Transverse colon (tissue), 4 donors: ENCODE measurements around the gene SMIM20. TPM values are rescaled to one million over a fixed set of nuclear protein-coding genes. Genes with fewer than 3 reads are reported as not detected.

Source experiments
- DNase-seq: peaks from one replicate; pipeline ENCODE4 v3.0.0-alpha.2; 2019
- H3K27ac ChIP-seq, 4 donors: fragments of 200-600 bp; sonication (generic); 2 replicates each; pipeline ENCODE4 v1.5.1; 2016 to 2018; ENCODE audit warnings: inconsistent platforms in 4 of 4
- H3K27me3 ChIP-seq: fragments of 200-600 bp; sonication (generic); 2 replicates; pipeline ENCODE4 v1.5.1; 2017; ENCODE audit warnings: inconsistent platforms
- H3K36me3 ChIP-seq, 4 donors: fragments of 200-600 bp; sonication (generic); 2 replicates each; pipeline ENCODE4 v1.5.1; 2017 to 2019; ENCODE audit warnings: inconsistent platforms in 4 of 4
- H3K4me1 ChIP-seq, 4 donors: fragments of 200-600 bp; sonication (generic); 2 replicates each; pipeline ENCODE4 v1.5.1; 2017 to 2020; ENCODE audit warnings: inconsistent platforms in 4 of 4
- H3K4me3 ChIP-seq, 4 donors: fragments of 200-600 bp; sonication (generic); 1 replicate in 1 of 4; 2 replicates in 3 of 4; pipeline versions ENCODE4 v1.5.1 to v1.6.1; 2017 to 2019; ENCODE audit warnings: inconsistent platforms in 4 of 4
- H3K9me3 ChIP-seq, 2 donors: fragments of 200-600 bp; sonication (generic); 2 replicates each; pipeline ENCODE4 v1.5.1; 2017 to 2019; ENCODE audit warnings: inconsistent platforms in 2 of 2
- EP300 ChIP-seq: sonication (generic); formaldehyde crosslinking; IDR thresholded peaks from one replicate; pipeline ENCODE4 v1.6.1; 2017; ENCODE audit warnings: antibody characterized with exemption, low read depth
- POLR2A ChIP-seq: fragments of 450-650 bp; IDR thresholded peaks from one replicate; pipeline ENCODE4 v1.6.1; 2016; ENCODE audit warnings: antibody characterized with exemption, mild to moderate bottlenecking, moderate library complexity
- POLR2AphosphoS5 ChIP-seq, 3 donors: sonication (generic); formaldehyde crosslinking; IDR thresholded peaks; one replicate each; pipeline ENCODE4 v1.6.1; 2016; ENCODE audit warnings: antibody characterized with exemption in 3 of 3
- WGBS, 2 donors: methylation state at CpG; one replicate each; pipeline ENCODE4 v1.1.5; 2018; ENCODE audit warnings: low coverage in 1 of 2; 5-methylcytosine and 5-hydroxymethylcytosine counted together
- in situ Hi-C, 4 donors: fragments of 200-750 bp; cut with MboI; loops; one replicate each; pipeline versions ENCODE4 v1.15.0 to v1.15.1; 2017; ENCODE audit warnings: low sequenced_read_pairs in 3 of 4, low pct_ligation_motif_present in 1 of 4, low pct_unique_long_range_greater_than_20kb in 1 of 4
- intact Hi-C: fragments of 100-400 bp; cut with DNase I; formaldehyde crosslinking; loops from one replicate; pipeline ENCODE4 v1.15.1; 2023; ENCODE audit warnings: low total_unique reads
- total RNA-seq, 4 donors: library from RNA; depleted of rRNA; stranded (reverse); fragments of >200 nt; gene quantifications; one replicate each; pipeline ENCODE4 v1.1.0, GENCODE V29; 2016
- TF ChIP-seq, protein P1 (sequence below), 5 experiments: fragments of 200-600 bp in 3 of 5; fragments of 450-650 bp in 2 of 5; sonication (generic) in 3 of 5; IDR thresholded peaks; 1 replicate in 2 of 5; 2 replicates in 3 of 5; pipeline ENCODE4 v1.5.1; 2016 to 2017; ENCODE audit warnings: antibody characterized with exemption in 5 of 5, inconsistent platforms in 3 of 5, mild to moderate bottlenecking in 2 of 5, moderate library complexity in 1 of 5

The SMIM20 gene
- total RNA-seq, 4 donors from 2014 or later: 1.8 to 46.8 (median 16.4) TPM

DNA sequence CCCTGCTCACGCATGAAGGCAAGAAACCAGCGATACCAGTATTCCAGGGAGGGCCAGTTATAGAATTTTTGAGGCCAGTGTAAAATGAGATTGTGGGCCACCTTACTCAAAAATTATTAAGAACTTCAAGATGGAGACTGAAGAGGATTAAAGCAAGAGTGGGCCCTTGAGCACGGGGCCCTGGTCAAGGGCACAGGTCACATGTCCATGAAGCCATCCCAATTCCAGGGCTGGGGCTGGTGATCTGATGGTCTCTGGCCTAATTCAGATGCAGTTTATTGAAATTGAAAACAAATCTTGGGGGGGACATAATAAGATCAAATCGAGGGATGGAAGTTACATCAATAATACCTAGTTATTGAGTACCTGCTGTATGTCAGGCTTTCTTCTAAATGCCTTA lies 58.3 kb downstream of the SMIM20 start:
- in situ Hi-C loops (no loop called here), intact Hi-C loops (no loop called here)
- H3K9me3 ChIP-seq: no peaks in the 10 kb centered on the region
- H3K27me3 ChIP-seq: no peaks in the 10 kb centered on the region
- H3K27ac ChIP-seq: no peak overlapping the region
- H3K4me1 ChIP-seq: peaks cover 5 to 7% (median 7%) of the 10 kb centered on the region in 4 donors
- no peaks in the 10 kb centered on the region for H3K36me3 ChIP-seq
- 92 to 100% methylated on average over 2 to 4 of the region's 4 CpGs for WGBS, 2 donors
- TF ChIP-seq POLR2AphosphoS5 (IDR thresholded peaks at IDR 0.05): no peak
- no peak for TF ChIP-seq POLR2A
- TF ChIP-seq EP300: no peak
- TF ChIP-seq, protein P1, sequence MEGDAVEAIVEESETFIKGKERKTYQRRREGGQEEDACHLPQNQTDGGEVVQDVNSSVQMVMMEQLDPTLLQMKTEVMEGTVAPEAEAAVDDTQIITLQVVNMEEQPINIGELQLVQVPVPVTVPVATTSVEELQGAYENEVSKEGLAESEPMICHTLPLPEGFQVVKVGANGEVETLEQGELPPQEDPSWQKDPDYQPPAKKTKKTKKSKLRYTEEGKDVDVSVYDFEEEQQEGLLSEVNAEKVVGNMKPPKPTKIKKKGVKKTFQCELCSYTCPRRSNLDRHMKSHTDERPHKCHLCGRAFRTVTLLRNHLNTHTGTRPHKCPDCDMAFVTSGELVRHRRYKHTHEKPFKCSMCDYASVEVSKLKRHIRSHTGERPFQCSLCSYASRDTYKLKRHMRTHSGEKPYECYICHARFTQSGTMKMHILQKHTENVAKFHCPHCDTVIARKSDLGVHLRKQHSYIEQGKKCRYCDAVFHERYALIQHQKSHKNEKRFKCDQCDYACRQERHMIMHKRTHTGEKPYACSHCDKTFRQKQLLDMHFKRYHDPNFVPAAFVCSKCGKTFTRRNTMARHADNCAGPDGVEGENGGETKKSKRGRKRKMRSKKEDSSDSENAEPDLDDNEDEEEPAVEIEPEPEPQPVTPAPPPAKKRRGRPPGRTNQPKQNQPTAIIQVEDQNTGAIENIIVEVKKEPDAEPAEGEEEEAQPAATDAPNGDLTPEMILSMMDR (IDR thresholded peaks at IDR 0.05): no peak
- DNase-seq: no peak
- H3K4me3 ChIP-seq: no peak overlapping the region

DNA sequence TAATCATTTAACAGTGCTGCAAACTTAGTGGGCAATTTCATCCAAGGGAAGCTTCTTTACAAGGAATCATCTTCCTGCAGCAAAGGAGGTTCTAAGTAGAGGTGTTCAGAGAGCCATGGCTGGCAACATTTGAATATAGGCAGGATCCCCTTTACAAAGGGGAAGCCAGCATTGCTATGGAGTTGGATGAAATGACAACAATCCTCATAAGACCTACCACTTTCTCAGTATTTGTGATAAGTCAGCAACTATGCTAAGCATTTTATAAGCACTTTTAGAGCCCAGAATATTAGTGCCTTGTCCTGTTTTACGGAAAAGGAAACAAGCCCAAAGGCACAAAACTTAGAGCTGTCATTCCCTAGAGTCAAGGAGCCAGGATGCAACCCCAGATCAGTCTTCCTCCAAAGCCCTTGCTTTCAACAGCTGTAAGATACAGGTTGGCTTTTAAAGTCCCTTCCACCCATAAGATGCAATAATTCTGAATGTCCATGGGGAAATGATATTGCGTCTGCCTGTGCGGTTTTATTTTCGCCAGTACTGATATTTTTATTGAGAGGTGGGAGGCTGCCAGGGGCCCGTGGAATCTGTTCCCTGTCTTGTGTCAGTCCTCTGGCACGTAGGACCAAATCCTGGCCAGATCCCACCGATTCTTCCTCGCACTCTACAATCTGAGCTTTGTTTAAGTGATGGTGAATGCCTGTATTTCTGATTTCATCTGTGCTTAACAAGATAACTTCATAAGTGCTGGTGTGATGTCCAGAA lies 59.1 kb downstream of the SMIM20 start:
- DNase-seq: no peak
- in situ Hi-C loops (no loop called here), intact Hi-C loops (no loop called here)
- Histone ChIP-seq H3K27me3 (no peaks in the 10 kb centered on the region), H3K27ac (peak overlapping the region in 3 of 4 donors; percentile 25 to 39 (median 26)), H3K4me1 (peaks cover 5 to 7% (median 7%) of the 10 kb centered on the region in 4 donors), H3K36me3 (no peaks in the 10 kb centered on the region), H3K9me3 (no peaks in the 10 kb centered on the region), H3K4me3 (no peak overlapping the region)
- 63 to 100% methylated on average over 1 to 8 of the region's 8 CpGs for WGBS, 2 donors
- TF ChIP-seq POLR2AphosphoS5 (IDR thresholded peaks at IDR 0.05) (no peak), POLR2A (no peak), EP300 (no peak)
- TF ChIP-seq, protein P1 (IDR thresholded peaks at IDR 0.05): no peak

DNA sequence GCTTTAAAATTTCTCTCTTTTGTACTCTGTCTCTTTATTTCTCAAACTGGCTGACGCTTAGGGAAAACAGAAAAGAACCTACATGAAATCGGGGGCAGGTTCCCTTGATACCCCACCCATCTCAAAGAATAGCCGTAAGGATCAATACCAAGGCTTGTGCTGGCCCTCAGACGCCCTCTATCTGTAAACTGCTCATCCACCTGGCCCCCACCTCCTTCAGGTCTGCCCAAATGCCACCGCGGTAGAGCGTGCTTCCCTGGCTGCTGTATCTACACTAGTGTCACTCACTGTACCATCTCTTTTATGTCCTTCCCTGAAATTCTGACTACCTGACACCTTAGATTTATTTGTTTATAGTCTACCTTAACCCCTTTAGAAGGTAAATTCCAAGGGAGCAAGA lies 62.8 kb downstream of the SMIM20 start:
- Histone ChIP-seq H3K9me3 (no peaks in the 10 kb centered on the region), H3K27ac (no peak overlapping the region), H3K4me3 (no peak overlapping the region), H3K36me3 (no peaks in the 10 kb centered on the region), H3K4me1 (peaks cover 0 to 7% (median 3%) of the 10 kb centered on the region in 4 donors), H3K27me3 (no peaks in the 10 kb centered on the region)
- DNase-seq: no peak
- TF ChIP-seq, protein P1 (IDR thresholded peaks at IDR 0.05): no peak
- TF ChIP-seq POLR2A (no peak), EP300 (no peak), POLR2AphosphoS5 (IDR thresholded peaks at IDR 0.05) (no peak)
- intact Hi-C loops: no loop called here
- 67 to 70% methylated on average over 7 of the region's 7 CpGs for WGBS, 2 donors
- in situ Hi-C loops: loop anchor here in 1 of 4 donors (25.0 kb wide), 1 partner anchor 436 kb away; no protein-coding TSS in a partner anchor

DNA sequence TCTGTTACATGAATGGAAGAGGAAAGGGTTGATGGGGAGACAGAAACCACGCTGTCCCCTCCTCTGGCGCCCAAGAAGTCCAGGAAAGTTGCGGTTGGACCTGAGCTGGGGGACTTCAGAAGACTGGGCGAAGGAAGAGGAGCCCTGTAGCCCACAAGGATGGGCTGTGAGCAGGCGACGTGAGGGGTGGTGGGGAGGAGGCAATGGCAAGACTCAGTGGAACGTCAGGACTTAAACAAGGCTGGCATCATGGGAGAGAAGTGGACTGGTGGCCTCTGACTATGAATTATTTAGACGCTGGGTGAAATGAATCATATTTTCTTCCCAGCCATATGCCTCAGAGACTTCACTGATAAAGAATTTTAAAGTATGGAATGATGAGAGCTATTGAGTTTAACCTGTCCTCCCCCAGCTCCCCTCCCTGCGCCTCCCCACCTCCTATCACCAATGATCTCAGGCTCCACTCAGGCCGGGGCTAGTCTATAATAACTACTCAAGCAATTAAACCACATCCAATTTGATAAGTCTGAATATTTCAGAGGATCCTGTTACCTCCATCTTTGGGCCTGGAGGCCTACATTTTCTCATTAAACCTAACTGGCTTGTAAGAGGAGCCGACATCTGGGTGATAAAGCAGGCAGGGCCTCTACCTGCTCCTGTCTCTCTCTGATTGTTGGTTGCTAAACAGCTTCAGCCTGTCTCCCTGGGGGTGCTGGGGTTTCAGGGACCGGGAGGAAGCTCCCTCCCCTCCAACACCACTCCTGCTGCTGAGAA lies 63.6 kb downstream of the SMIM20 start:
- Histone ChIP-seq H3K4me3 (no peak overlapping the region), H3K27me3 (no peaks in the 10 kb centered on the region), H3K27ac (no peak overlapping the region), H3K9me3 (no peaks in the 10 kb centered on the region), H3K4me1 (peaks cover 0 to 7% (median 3%) of the 10 kb centered on the region in 4 donors), H3K36me3 (no peaks in the 10 kb centered on the region)
- no peak for DNase-seq
- 90 to 94% methylated on average over 8 to 12 of the region's 12 CpGs for WGBS, 2 donors
- no peak for TF ChIP-seq POLR2AphosphoS5 (IDR thresholded peaks at IDR 0.05)
- TF ChIP-seq POLR2A: no peak
- TF ChIP-seq, protein P1 (IDR thresholded peaks at IDR 0.05): no peak
- TF ChIP-seq EP300: no peak
- in situ Hi-C loops (loop anchor here in 1 of 4 donors (25.0 kb wide), 1 partner anchor 435 kb away; no protein-coding TSS in a partner anchor), intact Hi-C loops (no loop called here)
